Uterus (tissue), 4 donors: Measurements from ENCODE around the gene CASTOR1. TPM values are rescaled to one million over a fixed set of nuclear protein-coding genes. Genes with fewer than 3 reads are reported as not detected.

Source experiments
- DNase-seq, 2 donors: peaks; one replicate each; pipeline ENCODE4 v3.0.0-alpha.2; 2019 to 2020
- H3K27ac ChIP-seq, 2 donors: fragments of 200-600 bp; sonication (generic); 1 replicate in 1 of 2; 2 replicates in 1 of 2; pipeline ENCODE4 v1.5.1; 2016 to 2018
- H3K27me3 ChIP-seq, 2 donors: fragments of 200-600 bp; sonication (generic); one replicate each; pipeline ENCODE4 v1.5.1; 2018 to 2019; ENCODE audit warnings: control low read depth in 1 of 2
- H3K36me3 ChIP-seq, 2 donors: fragments of 200-600 bp; sonication (generic); one replicate each; pipeline ENCODE4 v1.5.1; 2019; ENCODE audit warnings: control low read depth in 1 of 2
- H3K4me1 ChIP-seq, 2 donors: fragments of 200-600 bp; sonication (generic); one replicate each; pipeline ENCODE4 v1.5.1; 2018 to 2019; ENCODE audit warnings: control low read depth in 1 of 2
- H3K4me3 ChIP-seq, 2 donors: fragments of 200-600 bp; sonication (generic); 1 replicate in 1 of 2; 2 replicates in 1 of 2; pipeline ENCODE4 v1.5.1; 2018 to 2019; ENCODE audit warnings: mild to moderate bottlenecking in 1 of 2
- H3K9me3 ChIP-seq, 2 donors: fragments of 200-600 bp; sonication (generic); one replicate each; pipeline ENCODE4 v1.5.1; 2019; ENCODE audit warnings: control low read depth in 1 of 2
- CTCF ChIP-seq, 4 experiments: fragments of 200-600 bp in 2 of 4; fragments of 450-650 bp in 2 of 4; sonication (generic) in 2 of 4; IDR thresholded peaks; one replicate each; pipeline ENCODE4 v1.5.1; 2016 to 2019; ENCODE audit warnings: antibody characterized with exemption in 4 of 4, mild to moderate bottlenecking in 2 of 4, moderate library complexity in 1 of 4
- POLR2A ChIP-seq, 2 donors: fragments of 450-650 bp; IDR thresholded peaks; one replicate each; pipeline ENCODE4 v1.6.1; 2016; ENCODE audit warnings: antibody characterized with exemption in 2 of 2, mild to moderate bottlenecking in 1 of 2, moderate library complexity in 1 of 2
- intact Hi-C: fragments of 100-400 bp; cut with DNase I; formaldehyde crosslinking; loops from one replicate; pipeline ENCODE4 v1.15.1; 2023; ENCODE audit warnings: low total_unique reads
- total RNA-seq, 4 donors: library from RNA; depleted of rRNA in 3 of 4; stranded (reverse); fragments of >200 nt in 3 of 4; gene quantifications; one replicate each; pipeline versions ENCODE4 v1.1.0 to v1.2.4, GENCODE V29; 2014 to 2023
- donor health status: DM: yes; HTN: yes; CAD: no.

Gene CASTOR1
- total RNA-seq, 4 donors from 2014 or later, result 15.8 to 67.1 (median 27.7) TPM

- intact Hi-C loops, result no loop called here
- Histone ChIP-seq H3K4me1 (no peaks in the 10 kb centered on the region), H3K36me3 (no peaks in the 10 kb centered on the region), H3K9me3 (no peaks in the 10 kb centered on the region), H3K27ac (no peak overlapping the region), H3K4me3 (no peak overlapping the region), H3K27me3 (no peaks in the 10 kb centered on the region)
- no peak for TF ChIP-seq POLR2A (IDR thresholded peaks at IDR 0.05)
- TF ChIP-seq CTCF (IDR thresholded peaks at IDR 0.05), result no peak
- DNase-seq, result no peak
Measured at GRCh38 chr22:30335236-30335635, 45.9 kb upstream of the CASTOR1 start.

GRCh38 chr22:30334646-30335045, 45.3 kb upstream of the CASTOR1 start:
- H3K4me1 ChIP-seq, result no peaks in the 10 kb centered on the region
- no peaks in the 10 kb centered on the region for H3K9me3 ChIP-seq
- no peaks in the 10 kb centered on the region for H3K27me3 ChIP-seq
- H3K36me3 ChIP-seq, result no peaks in the 10 kb centered on the region
- DNase-seq, result no peak
- no peak overlapping the region for H3K27ac ChIP-seq
- TF ChIP-seq CTCF (IDR thresholded peaks at IDR 0.05), result no peak
- TF ChIP-seq POLR2A (IDR thresholded peaks at IDR 0.05), result no peak
- intact Hi-C loops, result no loop called here
- H3K4me3 ChIP-seq, result no peak overlapping the region

- TF ChIP-seq POLR2A (IDR thresholded peaks at IDR 0.05) (no peak), CTCF (IDR thresholded peaks at IDR 0.05) (no peak)
- no peaks in the 10 kb centered on the region for H3K9me3 ChIP-seq
- no peaks in the 10 kb centered on the region for H3K36me3 ChIP-seq
- no peak overlapping the region for H3K27ac ChIP-seq
- H3K27me3 ChIP-seq, result no peaks in the 10 kb centered on the region
- H3K4me3 ChIP-seq, result no peak overlapping the region
- no peaks in the 10 kb centered on the region for H3K4me1 ChIP-seq
- intact Hi-C loops, result no loop called here
- DNase-seq, result no peak
Measured at GRCh38 chr22:30333707-30334087, 44.4 kb upstream of the CASTOR1 start.

GRCh38 chr22:30332994-30333706, 43.8 kb upstream of the CASTOR1 start:
- H3K9me3 ChIP-seq, result no peaks in the 10 kb centered on the region
- TF ChIP-seq POLR2A (IDR thresholded peaks at IDR 0.05), result no peak
- TF ChIP-seq CTCF (IDR thresholded peaks at IDR 0.05), result no peak
- H3K4me3 ChIP-seq, result no peak overlapping the region
- intact Hi-C loops, result no loop called here
- H3K27me3 ChIP-seq, result no peaks in the 10 kb centered on the region
- H3K36me3 ChIP-seq, result no peaks in the 10 kb centered on the region
- DNase-seq, result no peak
- H3K27ac ChIP-seq, result no peak overlapping the region
- H3K4me1 ChIP-seq, result no peaks in the 10 kb centered on the region

GRCh38 chr22:30332551-30332950, 43.2 kb upstream of the CASTOR1 start:
- TF ChIP-seq POLR2A (IDR thresholded peaks at IDR 0.05) (no peak), CTCF (IDR thresholded peaks at IDR 0.05) (no peak)
- H3K9me3 ChIP-seq, result no peaks in the 10 kb centered on the region
- H3K4me1 ChIP-seq, result peaks cover 0 to 1% of the 10 kb centered on the region in 2 donors
- H3K4me3 ChIP-seq, result no peak overlapping the region
- no peaks in the 10 kb centered on the region for H3K27me3 ChIP-seq
- intact Hi-C loops, result no loop called here
- no peak for DNase-seq
- H3K27ac ChIP-seq, result no peak overlapping the region
- no peaks in the 10 kb centered on the region for H3K36me3 ChIP-seq
